K562 (cell line): ENCODE measurements around the gene SLC27A6. TPM values are rescaled to one million over a fixed set of nuclear protein-coding genes. Genes with fewer than 3 reads are reported as not detected.

ENCODE experiments used
- ATAC-seq: fragments of 200-7000 bp; cut with Tn5 transposase; 3 replicates; pipeline ENCODE4 v1.9.1; 2020; ENCODE audit warnings: moderate library complexity
- BruUV-seq: library from RNA; stranded (reverse); fragments of 400-500 nt; replicated peaks from 2 replicates; lab custom pipeline; 2021; lab: Mats Ljungman, UMichigan
- CTCF ChIA-PET: fragments of 300-600 bp; formaldehyde crosslinking; extraction: SDS; loops from one replicate; lab custom pipeline; 2021; ENCODE audit warnings: low intra/inter-chr PET ratio; lab: Yijun Ruan, JAX
- POLR2A ChIA-PET: fragments of 300-600, 350-650 bp; sonication (Branson Sonifier 250); formaldehyde crosslinking; extraction: SDS; loops from one replicate; lab custom pipeline; 2021; ENCODE audit warnings: antibody characterized with exemption, inconsistent platforms; lab: Yijun Ruan, JAX
- DNase-seq, 4 experiments: peaks; one replicate each; pipeline versions ENCODE4 v3.0.0 to v3.0.0-alpha.2; 2011 to 2018; ENCODE audit warnings: low spot score in 3 of 4, mixed read lengths in 3 of 4; ENCODE audit errors: extremely low read depth in 1 of 4
- FAIRE-seq: peaks from 2 replicates; lab custom pipeline; 2011; peaks lifted over from hg19 to GRCh38; lab: Jason Lieb, UNC
- H2AFZ ChIP-seq: 2 replicates; pipeline ENCODE4 v1.6.0; 2011; ENCODE audit warnings: low read depth, low read length, control low read depth, inconsistent platforms
- H3K27ac ChIP-seq: fragments of 200-600 bp; 3 replicates; pipeline ENCODE4 v1.8.0; 2011; ENCODE audit warnings: low read depth, mild to moderate bottlenecking, control low read depth, inconsistent platforms, low read length, moderate library complexity, mixed read lengths; ENCODE audit errors: extremely low read depth
- H3K27me3 ChIP-seq, 2 experiments: fragments of 300-600 bp in 1 of 2; 2 replicates in 1 of 2; 3 replicates in 1 of 2; pipeline versions ENCODE4 v1.6.0 to v1.8.0; 2011; ENCODE audit warnings: inconsistent platforms in 2 of 2, low read length in 2 of 2, mild to moderate bottlenecking in 1 of 2, mixed read lengths in 1 of 2, moderate library complexity in 1 of 2; ENCODE audit not compliant: control insufficient read depth in 2 of 2, insufficient read depth in 2 of 2
- H3K36me3 ChIP-seq: fragments of 300-600 bp; 3 replicates; pipeline ENCODE4 v1.8.0; 2011; ENCODE audit warnings: mild to moderate bottlenecking, low read length, inconsistent platforms; ENCODE audit not compliant: control insufficient read depth, insufficient read depth
- H3K4me1 ChIP-seq, 2 experiments: fragments of 200-600 bp in 1 of 2; replicated peaks in 1 of 2; 2 replicates in 1 of 2; 3 replicates in 1 of 2; pipeline versions ENCODE4 v1.5.1 to v1.8.0; 2011; ENCODE audit warnings: inconsistent platforms in 2 of 2, low read length in 2 of 2, mild to moderate bottlenecking in 1 of 2, mixed read lengths in 1 of 2, moderate library complexity in 1 of 2; ENCODE audit not compliant: control insufficient read depth in 2 of 2, insufficient read depth in 2 of 2
- H3K4me2 ChIP-seq: 2 replicates; pipeline ENCODE4 v1.6.1; 2011; ENCODE audit warnings: low read length, control low read depth, inconsistent platforms, mixed read lengths; ENCODE audit not compliant: insufficient read depth
- H3K4me3 ChIP-seq: fragments of 200-600 bp; sonication (generic), shearing (Covaris generic); 2 replicates; pipeline ENCODE4 v1.5.1; 2016; ENCODE audit warnings: control low read depth, inconsistent platforms
- H3K79me2 ChIP-seq: fragments of 200-600 bp; 3 replicates; pipeline ENCODE4 v1.8.0; 2011; ENCODE audit warnings: low read length, inconsistent platforms; ENCODE audit not compliant: control insufficient read depth, insufficient read depth
- H3K9ac ChIP-seq, 2 experiments: 2 replicates each; pipeline versions ENCODE4 v1.6.0 to v1.6.1; 2011; ENCODE audit warnings: low read depth in 2 of 2, low read length in 2 of 2, control low read depth in 1 of 2, inconsistent platforms in 1 of 2, mild to moderate bottlenecking in 1 of 2, mixed read lengths in 1 of 2; ENCODE audit not compliant: insufficient read depth in 1 of 2
- H3K9me1 ChIP-seq: one replicate; pipeline ENCODE4 v1.6.0; 2011; ENCODE audit warnings: inconsistent platforms, mild to moderate bottlenecking, low read length, moderate library complexity; ENCODE audit not compliant: control insufficient read depth, insufficient read depth
- H3K9me3 ChIP-seq: replicated peaks from 2 replicates; pipeline ENCODE4 v1.5.1; 2011; ENCODE audit warnings: low read depth, low read length, inconsistent platforms; ENCODE audit not compliant: control insufficient read depth, insufficient read depth
- H4K20me1 ChIP-seq: replicated peaks from 2 replicates; pipeline ENCODE4 v1.6.1; 2011; ENCODE audit warnings: low read length, inconsistent platforms, mixed read lengths; ENCODE audit not compliant: control insufficient read depth, insufficient read depth
- CBX5 ChIP-seq: IDR thresholded peaks from 2 replicates; pipeline ENCODE4 v1.6.1; 2014; ENCODE audit warnings: low read depth, borderline replicate concordance
- FOXA3 ChIP-seq, 2 experiments: fragments of 450-650 bp in 1 of 2; sonication (generic) in 1 of 2; formaldehyde crosslinking; IDR thresholded peaks in 1 of 2; conservative IDR thresholded peaks in 1 of 2; 2 replicates each; pipeline versions ENCODE4 v1.4.0 to v1.8.0; 2020 to 2022; ENCODE audit warnings: mild to moderate bottlenecking in 2 of 2, missing genetic modification reagents in 1 of 2
- FOXM1 ChIP-seq, 2 experiments: fragments of 450-650 bp in 1 of 2; sonication (generic) in 1 of 2; formaldehyde crosslinking in 1 of 2; IDR thresholded peaks; 2 replicates each; pipeline versions ENCODE4 v1.6.1 to v1.9.0; 2017 to 2022; ENCODE audit warnings: low read depth in 2 of 2, mild to moderate bottlenecking in 2 of 2, missing genetic modification reagents in 1 of 2, moderate library complexity in 1 of 2
- GATAD2A ChIP-seq: fragments of 450-650 bp; IDR thresholded peaks from 2 replicates; pipeline ENCODE4 v1.6.1; 2017
- NFIX ChIP-seq: fragments of 250-450 bp; sonication (Bioruptor Pico); IDR thresholded peaks from 2 replicates; pipeline ENCODE4 v1.4.0; 2020; ENCODE audit warnings: low read depth, mild to moderate bottlenecking, moderate library complexity
- NR3C1 ChIP-seq: sonication (generic); formaldehyde crosslinking; IDR thresholded peaks from 2 replicates; pipeline ENCODE4 v1.8.1; 2022; ENCODE audit warnings: missing genetic modification reagents
- NRF1 ChIP-seq, 2 experiments: fragments of 450-650 bp; IDR thresholded peaks in 1 of 2; conservative IDR thresholded peaks in 1 of 2; 2 replicates each; pipeline ENCODE4 v1.6.1; 2014; ENCODE audit warnings: mild to moderate bottlenecking in 2 of 2
- RAD21 ChIP-seq, 2 experiments: fragments of 250-450 bp in 1 of 2; fragments of 450-650 bp in 1 of 2; sonication (Bioruptor Pico) in 1 of 2; formaldehyde crosslinking in 1 of 2; IDR thresholded peaks in 1 of 2; conservative IDR thresholded peaks in 1 of 2; 2 replicates each; pipeline versions ENCODE4 v1.4.0 to v1.8.0; 2020 to 2022; ENCODE audit warnings: mild to moderate bottlenecking in 2 of 2, moderate library complexity in 1 of 2
- WGBS: fragments of 100-300 bp; shearing (Covaris generic); methylation state at CpG from one replicate; pipeline ENCODE4 v1.1.6; 2016; ENCODE audit warnings: low coverage, mixed read lengths; ENCODE audit not compliant: insufficient coverage; ENCODE audit errors: missing lambda C conversion rate; 5-methylcytosine and 5-hydroxymethylcytosine counted together
- in situ Hi-C: fragments of 300-500 bp; cut with MboI; formaldehyde crosslinking; loops from 4 replicates; pipeline ENCODE4 v1.15.0; 2018; ENCODE audit warnings: inconsistent platforms, mixed read lengths
- intact Hi-C: fragments of 100-400 bp; cut with micrococcal nuclease; formaldehyde crosslinking; loops from 2 replicates; pipeline ENCODE4 v1.14.2; 2022
- polyA plus RNA-seq, 8 experiments: library from polyadenylated mRNA; depleted of rRNA in 4 of 8; stranded (reverse) in 5 of 8; unstranded in 3 of 8; fragments of >200 nt; fragmentation: Nextera tagmentation in 2 of 8; fragmentation: Illumina TruSeq in 1 of 8; extraction: Ambion mirVana in 2 of 8; extraction: Trizol in 1 of 8; gene quantifications; 2 replicates each; pipeline versions ENCODE4 v1.2.1 to v1.2.3, GENCODE V29; 2011 to 2014; ENCODE audit warnings: inconsistent platforms in 1 of 8, missing spikeins in 1 of 8
- total RNA-seq, 7 experiments: library from RNA; depleted of rRNA in 6 of 7; stranded (reverse); fragments of >200 nt in 6 of 7; fragmentation: Illumina TruSeq in 2 of 7; extraction: Trizol in 2 of 7; gene quantifications; 2 replicates each; pipeline versions ENCODE4 v1.2.1 to v1.2.3, GENCODE V29; 2011 to 2021; ENCODE audit warnings: low replicate concordance in 1 of 7

The SLC27A6 gene
- total and polyA plus RNA-seq, 9 of the 15 experiments (the other 6 are each of a cell fraction or from before 2014, with no cell fraction given) = 0.56 to 1.9 (median 1.2) TPM

DNA sequence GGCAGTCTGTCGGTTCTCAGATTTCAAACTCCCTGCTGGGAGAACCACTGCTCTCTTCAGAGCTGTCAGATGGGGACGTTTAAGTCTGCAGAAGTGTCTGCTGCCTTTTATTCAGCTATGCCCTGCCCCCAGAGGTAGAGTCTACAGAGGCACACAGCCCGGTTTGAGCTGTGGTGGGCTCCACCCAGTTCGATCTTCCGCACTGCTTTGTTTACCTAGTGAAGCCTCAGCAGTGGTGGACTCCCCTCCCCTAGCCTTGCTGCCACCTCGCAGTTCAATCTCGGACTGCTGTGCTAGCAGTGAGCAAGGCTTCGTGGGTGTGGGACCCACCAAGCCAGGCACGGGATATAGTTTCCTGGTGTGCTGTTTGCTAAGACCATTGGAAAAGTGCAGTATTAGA is 8.0 kb downstream of the SLC27A6 start:
- BruUV-seq = no TSS peak
- 6% methylated on average over 9 of the region's 9 CpGs for WGBS
- H3K79me2 ChIP-seq = no peaks in the 10 kb centered on the region
- no peaks in the 10 kb centered on the region for H3K36me3 ChIP-seq
- H3K27ac ChIP-seq = no peak overlapping the region
- no peak overlapping the region for H3K9ac ChIP-seq
- H4K20me1 ChIP-seq = no peaks in the 10 kb centered on the region
- no peak for ATAC-seq
- in situ Hi-C loops (no loop called here), intact Hi-C loops (no loop called here)
- H3K4me3 ChIP-seq = no peak overlapping the region
- FAIRE-seq = no peak
- no peaks in the 10 kb centered on the region; a peak in 1 of 5 replicates for H3K27me3 ChIP-seq
- CTCF ChIA-PET = no interaction called here
- H3K4me1 ChIP-seq = no peaks in the 10 kb centered on the region
- POLR2A ChIA-PET = no interaction called here
- no peak for DNase-seq
- no peaks in the 10 kb centered on the region for H3K9me1 ChIP-seq
- no peak overlapping the region for H2AFZ ChIP-seq
- no peak overlapping the region for H3K4me2 ChIP-seq
- no peak for TF ChIP-seq CBX5
- no peak for TF ChIP-seq NFIX
- no peak for TF ChIP-seq FOXM1 (IDR thresholded peaks at IDR 0.05; ENCODE audit: low read depth)
- TF ChIP-seq FOXM1 (CRISPR knock-in tag; IDR thresholded peaks at IDR 0.05; ENCODE audit: low read depth) = no peak
- H3K9me3 ChIP-seq = no peaks in the 10 kb centered on the region

DNA sequence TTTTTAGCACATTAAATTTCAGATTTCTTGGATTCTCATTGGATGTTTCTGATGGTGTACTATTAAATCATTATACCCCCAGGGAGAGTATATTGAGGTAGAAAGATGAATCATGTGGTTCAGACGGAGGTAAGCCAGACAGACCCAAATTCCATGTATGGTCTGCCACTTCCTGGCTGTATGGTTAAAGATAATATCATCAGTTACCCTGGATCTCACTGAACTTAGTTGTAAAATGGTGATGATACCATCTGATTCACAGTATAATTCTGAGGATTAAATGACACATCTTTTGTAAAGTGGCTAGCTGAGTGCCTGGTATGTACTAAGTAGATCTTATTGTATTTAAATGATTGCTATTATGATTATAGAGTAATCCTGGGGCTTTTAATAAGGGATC is 9.3 kb downstream of the SLC27A6 start:
- no peak for TF ChIP-seq FOXA3 (CRISPR knock-in tag; conservative IDR thresholded peaks at IDR 0.05 in 1 of 2, IDR thresholded peaks at IDR 0.05 in 1 of 2)
- no peak for TF ChIP-seq NRF1 (conservative IDR thresholded peaks at IDR 0.05 in 1 of 2, IDR thresholded peaks at IDR 0.05 in 1 of 2)
- no peak for TF ChIP-seq NR3C1
- no peak for TF ChIP-seq RAD21 (CRISPR knock-in tag; conservative IDR thresholded peaks at IDR 0.05 in 1 of 2, IDR thresholded peaks at IDR 0.05 in 1 of 2)
- no peak for TF ChIP-seq GATAD2A
- BruUV-seq = no TSS peak
- no peaks in the 10 kb centered on the region for H3K79me2 ChIP-seq
- intact Hi-C loops = no loop called here
- ChIA-PET POLR2A (no interaction called here), CTCF (no interaction called here)
- in situ Hi-C loops = no loop called here
- no peaks in the 10 kb centered on the region for H3K4me1 ChIP-seq
- DNase-seq = no peak
- WGBS = 0% methylated on average over 1 of the region's 1 CpG
- H4K20me1 ChIP-seq = no peaks in the 10 kb centered on the region
- H3K9ac ChIP-seq = no peak overlapping the region
- no peak overlapping the region for H3K4me3 ChIP-seq
- no peak for FAIRE-seq
- no peak for ATAC-seq
- no peaks in the 10 kb centered on the region for H3K36me3 ChIP-seq
- H3K27me3 ChIP-seq = no peaks in the 10 kb centered on the region; a peak in 1 of 5 replicates
- H2AFZ ChIP-seq = no peak overlapping the region
- H3K4me2 ChIP-seq = no peak overlapping the region
- H3K27ac ChIP-seq = no peak overlapping the region
- no peaks in the 10 kb centered on the region for H3K9me1 ChIP-seq
- no peaks in the 10 kb centered on the region for H3K9me3 ChIP-seq
